Measurements from ENCODE around the gene MLLT10. TPM values are rescaled to one million over a fixed set of nuclear protein-coding genes. Genes with fewer than 3 reads are reported as not detected.

The MLLT10 gene
- total RNA-seq, 6 experiments from 2014 or later: 15.8 to 49.4 (median 20.1) TPM

DNA sequence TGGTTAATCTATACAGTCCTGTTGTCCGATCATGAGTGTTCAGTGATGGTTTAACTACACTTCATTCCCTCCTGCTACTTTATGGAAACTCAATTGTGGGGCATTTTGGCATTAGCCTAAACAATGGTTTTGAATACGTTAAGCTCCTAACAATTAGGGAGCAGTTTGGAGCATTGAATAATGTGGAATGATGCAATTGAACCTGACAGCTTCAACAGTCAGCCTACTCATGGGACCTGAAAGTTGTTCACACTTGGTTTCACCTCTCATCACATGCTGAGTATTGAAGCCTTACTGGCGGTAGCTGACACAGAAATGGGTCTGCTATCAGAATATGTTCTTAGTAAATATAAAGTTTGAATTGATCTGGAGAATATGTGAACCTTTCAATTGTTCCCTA, 186.1 kb downstream of the MLLT10 start:
- TF ChIP-seq, protein P1, sequence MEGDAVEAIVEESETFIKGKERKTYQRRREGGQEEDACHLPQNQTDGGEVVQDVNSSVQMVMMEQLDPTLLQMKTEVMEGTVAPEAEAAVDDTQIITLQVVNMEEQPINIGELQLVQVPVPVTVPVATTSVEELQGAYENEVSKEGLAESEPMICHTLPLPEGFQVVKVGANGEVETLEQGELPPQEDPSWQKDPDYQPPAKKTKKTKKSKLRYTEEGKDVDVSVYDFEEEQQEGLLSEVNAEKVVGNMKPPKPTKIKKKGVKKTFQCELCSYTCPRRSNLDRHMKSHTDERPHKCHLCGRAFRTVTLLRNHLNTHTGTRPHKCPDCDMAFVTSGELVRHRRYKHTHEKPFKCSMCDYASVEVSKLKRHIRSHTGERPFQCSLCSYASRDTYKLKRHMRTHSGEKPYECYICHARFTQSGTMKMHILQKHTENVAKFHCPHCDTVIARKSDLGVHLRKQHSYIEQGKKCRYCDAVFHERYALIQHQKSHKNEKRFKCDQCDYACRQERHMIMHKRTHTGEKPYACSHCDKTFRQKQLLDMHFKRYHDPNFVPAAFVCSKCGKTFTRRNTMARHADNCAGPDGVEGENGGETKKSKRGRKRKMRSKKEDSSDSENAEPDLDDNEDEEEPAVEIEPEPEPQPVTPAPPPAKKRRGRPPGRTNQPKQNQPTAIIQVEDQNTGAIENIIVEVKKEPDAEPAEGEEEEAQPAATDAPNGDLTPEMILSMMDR (IDR thresholded peaks at IDR 0.05): no peak
- no peak for TF ChIP-seq POLR2A (IDR thresholded peaks at IDR 0.05)
- H3K27me3 ChIP-seq: no peaks in the 10 kb centered on the region
- no peak overlapping the region for H3K4me3 ChIP-seq
- ATAC-seq: no peak
- no peaks in the 10 kb centered on the region for H3K9me3 ChIP-seq
- intact Hi-C loops (cut with DNase I): no loop called here
- DNase-seq: no peak
- WGBS (ENCODE audit: insufficient coverage, low coverage, low lambda C conversion rate, missing lambda C conversion rate): 75% methylated on average over 3 of the region's 3 CpGs
- H3K27ac ChIP-seq: no peak overlapping the region
- H3K4me1 ChIP-seq: peaks cover 0 to 9% (median 2%) of the 10 kb centered on the region in 4 donors
- H3K36me3 ChIP-seq: peaks cover 0 to 11% (median 4%) of the 10 kb centered on the region in 4 donors

DNA sequence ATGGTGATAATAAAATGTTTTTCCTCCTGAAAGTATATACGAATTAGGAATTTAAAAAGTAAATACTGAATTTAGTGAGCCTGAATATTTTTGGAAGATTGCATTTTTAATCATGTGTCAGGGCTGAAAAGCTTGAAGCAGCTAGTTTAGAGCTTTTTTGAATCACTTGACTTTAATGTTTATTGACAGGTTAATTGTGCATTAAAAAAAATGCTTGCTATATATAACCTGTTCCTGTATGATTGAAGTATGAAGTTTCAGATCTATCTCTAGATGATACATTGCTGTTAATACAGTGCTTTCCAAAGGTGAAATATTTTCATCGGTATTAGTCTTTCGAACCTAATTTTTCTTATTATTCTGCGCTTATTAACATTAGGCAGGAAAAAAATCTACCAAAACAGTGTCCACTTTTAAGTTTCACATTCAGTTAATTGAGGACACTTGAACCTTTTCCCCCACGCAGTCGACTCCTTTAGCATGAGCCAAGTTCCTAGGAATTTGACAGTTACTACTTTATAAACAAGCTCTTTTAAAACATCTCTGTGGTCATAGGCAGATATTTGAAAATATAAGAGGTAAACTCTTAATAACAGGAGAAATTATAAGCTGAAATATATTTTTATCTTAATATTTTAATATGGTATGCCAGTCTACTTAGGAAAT, 187.1 kb downstream of the MLLT10 start:
- 87% methylated on average over 6 of the region's 6 CpGs for WGBS (ENCODE audit: insufficient coverage, low coverage, low lambda C conversion rate, missing lambda C conversion rate)
- ATAC-seq (no peak), DNase-seq (no peak)

DNA sequence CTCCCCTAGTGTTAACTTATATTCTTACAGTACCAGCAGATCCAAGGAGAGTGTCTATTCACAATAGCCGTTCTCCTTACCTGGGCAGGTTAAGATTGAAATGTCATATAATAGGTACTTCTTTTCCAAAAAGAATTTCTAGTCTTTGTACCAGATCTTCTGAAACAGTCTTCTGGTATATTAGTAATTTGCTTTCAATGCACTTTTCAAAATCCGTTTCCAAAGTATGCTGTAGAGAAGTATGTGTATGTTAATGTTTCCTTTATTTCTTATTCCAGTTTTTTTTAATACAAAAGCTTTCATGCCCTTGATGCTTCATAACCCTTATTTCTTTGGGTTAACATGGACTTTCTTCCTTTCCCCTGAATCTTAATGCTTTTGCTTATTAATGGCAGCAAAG, 188.2 kb downstream of the MLLT10 start:
- DNase-seq (no peak), ATAC-seq (no peak)
- Histone ChIP-seq H3K4me3 (no peak overlapping the region), H3K36me3 (peaks cover 0 to 10% (median 1%) of the 10 kb centered on the region in 4 donors), H3K9me3 (no peaks in the 10 kb centered on the region), H3K27ac (no peak overlapping the region), H3K27me3 (no peaks in the 10 kb centered on the region), H3K4me1 (peaks cover 0 to 11% (median 2%) of the 10 kb centered on the region in 4 donors)
- TF ChIP-seq POLR2A (IDR thresholded peaks at IDR 0.05): no peak
- TF ChIP-seq, protein P1 (IDR thresholded peaks at IDR 0.05): no peak
- intact Hi-C loops (cut with DNase I): no loop called here
- 90% methylated on average over 2 of the region's 2 CpGs for WGBS (ENCODE audit: insufficient coverage, low coverage, low lambda C conversion rate, missing lambda C conversion rate)

More for the DNA sequence above, 187.1 kb downstream of the MLLT10 start:
- H3K4me3 ChIP-seq: no peak overlapping the region
- intact Hi-C loops (cut with DNase I): no loop called here
- H3K9me3 ChIP-seq: no peaks in the 10 kb centered on the region
- no peak overlapping the region for H3K27ac ChIP-seq
- H3K27me3 ChIP-seq: no peaks in the 10 kb centered on the region
- no peak for TF ChIP-seq POLR2A (IDR thresholded peaks at IDR 0.05)
- TF ChIP-seq, protein P1 (IDR thresholded peaks at IDR 0.05): no peak
- peaks cover 0 to 3% (median under 1%) of the 10 kb centered on the region in 4 donors for H3K36me3 ChIP-seq
- peaks cover 0 to 11% (median 2%) of the 10 kb centered on the region in 4 donors for H3K4me1 ChIP-seq

DNA sequence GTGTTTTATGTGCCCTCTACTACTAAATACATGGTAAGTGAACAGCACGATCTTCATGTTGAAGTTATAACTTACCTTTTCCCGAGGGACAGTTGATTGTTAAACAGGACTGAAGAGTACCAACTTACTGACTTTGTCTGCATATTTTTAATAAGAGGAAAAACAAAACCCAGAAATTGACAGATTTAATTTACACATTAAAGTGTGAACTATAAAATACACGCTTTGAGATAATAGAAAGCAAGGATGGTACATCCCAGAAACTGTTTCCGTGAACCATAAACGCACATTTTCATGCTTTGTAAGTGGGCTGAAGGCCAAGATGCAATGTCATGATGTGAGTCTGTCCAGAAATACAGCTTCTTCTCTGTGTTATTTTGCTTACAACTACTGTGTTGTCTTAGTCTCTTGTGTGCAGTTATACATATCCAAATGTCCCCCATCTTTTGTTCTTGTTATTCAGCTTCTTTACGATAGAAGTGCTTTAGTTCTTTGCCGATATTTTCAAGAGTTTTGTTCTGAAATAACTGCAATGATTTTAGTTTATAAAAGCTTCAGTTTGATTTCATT, 190.1 kb downstream of the MLLT10 start:
- H3K4me1 ChIP-seq: peaks cover 0 to 11% (median 2%) of the 10 kb centered on the region in 4 donors
- no peaks in the 10 kb centered on the region for H3K27me3 ChIP-seq
- H3K27ac ChIP-seq: no peak overlapping the region
- H3K4me3 ChIP-seq: no peak overlapping the region
- ATAC-seq: no peak
- H3K9me3 ChIP-seq: no peaks in the 10 kb centered on the region
- H3K36me3 ChIP-seq: peaks cover 0 to 10% (median under 1%) of the 10 kb centered on the region in 4 donors
- WGBS (ENCODE audit: insufficient coverage, low coverage, low lambda C conversion rate, missing lambda C conversion rate): 69% methylated on average over 7 of the region's 7 CpGs
- TF ChIP-seq, protein P1 (IDR thresholded peaks at IDR 0.05): no peak
- TF ChIP-seq POLR2A (IDR thresholded peaks at IDR 0.05): no peak
- intact Hi-C loops (cut with DNase I): no loop called here
- DNase-seq: no peak

Measured in right lobe of liver (tissue), 6 donors.